Liver (tissue), 3 donors: Measurements from ENCODE around the gene SAMD1.

Experiments used
- HNF4A ChIP-seq, 2 donors: conservative IDR thresholded peaks; 2 replicates each; pipeline ENCODE4 v1.6.1; 2016; ENCODE audit warnings: antibody characterized with exemption in 2 of 2, mild to moderate bottlenecking in 2 of 2
- JUND ChIP-seq, 2 donors: IDR thresholded peaks; 2 replicates each; pipeline ENCODE4 v1.6.1; 2016; ENCODE audit warnings: antibody characterized with exemption in 2 of 2
- REST ChIP-seq: IDR thresholded peaks from 2 replicates; pipeline ENCODE4 v1.6.1; 2016; ENCODE audit warnings: antibody characterized with exemption, mild to moderate bottlenecking
- RXRA ChIP-seq, 2 donors: IDR thresholded peaks; 2 replicates each; pipeline ENCODE4 v1.6.1; 2017 to 2018; ENCODE audit warnings: antibody characterized with exemption in 2 of 2, mild to moderate bottlenecking in 1 of 2
- SP1 ChIP-seq: IDR thresholded peaks from 2 replicates; pipeline ENCODE4 v1.6.1; 2018; ENCODE audit warnings: antibody characterized with exemption, mild to moderate bottlenecking
- TAF1 ChIP-seq: conservative IDR thresholded peaks from 2 replicates; pipeline ENCODE4 v1.6.1; 2016; ENCODE audit warnings: antibody characterized with exemption, mild to moderate bottlenecking
- YY1 ChIP-seq: IDR thresholded peaks from 2 replicates; pipeline ENCODE4 v1.6.1; 2016; ENCODE audit warnings: antibody characterized with exemption, mild to moderate bottlenecking
- ZBTB33 ChIP-seq: IDR thresholded peaks from 2 replicates; pipeline ENCODE4 v1.6.1; 2016; ENCODE audit warnings: antibody characterized with exemption
- TF ChIP-seq, protein P1 (sequence below): fragments of 150-350 bp; IDR thresholded peaks from 2 replicates; pipeline ENCODE4 v1.5.1; 2017; ENCODE audit warnings: improper control_type of control experiment, low read depth, low read length; ENCODE audit not compliant: missing input control
- TF ChIP-seq, protein P2 (sequence below): IDR thresholded peaks from 2 replicates; pipeline ENCODE4 v1.6.1; 2016; ENCODE audit warnings: antibody characterized with exemption
- donor health status: healthy.
- donor health status: healthy.

GRCh38 chr19:14082675-14082960 lies 7.9 kb downstream of the SAMD1 start:
- TF ChIP-seq JUND (IDR thresholded peaks at IDR 0.05) (no peak), YY1 (no peak), SP1 (no peak), ZBTB33 (no peak), HNF4A (conservative IDR thresholded peaks at IDR 0.05) (no peak), REST (no peak), RXRA (IDR thresholded peaks at IDR 0.05) (no peak), TAF1 (no peak)
- TF ChIP-seq, protein P1, sequence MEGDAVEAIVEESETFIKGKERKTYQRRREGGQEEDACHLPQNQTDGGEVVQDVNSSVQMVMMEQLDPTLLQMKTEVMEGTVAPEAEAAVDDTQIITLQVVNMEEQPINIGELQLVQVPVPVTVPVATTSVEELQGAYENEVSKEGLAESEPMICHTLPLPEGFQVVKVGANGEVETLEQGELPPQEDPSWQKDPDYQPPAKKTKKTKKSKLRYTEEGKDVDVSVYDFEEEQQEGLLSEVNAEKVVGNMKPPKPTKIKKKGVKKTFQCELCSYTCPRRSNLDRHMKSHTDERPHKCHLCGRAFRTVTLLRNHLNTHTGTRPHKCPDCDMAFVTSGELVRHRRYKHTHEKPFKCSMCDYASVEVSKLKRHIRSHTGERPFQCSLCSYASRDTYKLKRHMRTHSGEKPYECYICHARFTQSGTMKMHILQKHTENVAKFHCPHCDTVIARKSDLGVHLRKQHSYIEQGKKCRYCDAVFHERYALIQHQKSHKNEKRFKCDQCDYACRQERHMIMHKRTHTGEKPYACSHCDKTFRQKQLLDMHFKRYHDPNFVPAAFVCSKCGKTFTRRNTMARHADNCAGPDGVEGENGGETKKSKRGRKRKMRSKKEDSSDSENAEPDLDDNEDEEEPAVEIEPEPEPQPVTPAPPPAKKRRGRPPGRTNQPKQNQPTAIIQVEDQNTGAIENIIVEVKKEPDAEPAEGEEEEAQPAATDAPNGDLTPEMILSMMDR: no peak
- TF ChIP-seq, protein P2, sequence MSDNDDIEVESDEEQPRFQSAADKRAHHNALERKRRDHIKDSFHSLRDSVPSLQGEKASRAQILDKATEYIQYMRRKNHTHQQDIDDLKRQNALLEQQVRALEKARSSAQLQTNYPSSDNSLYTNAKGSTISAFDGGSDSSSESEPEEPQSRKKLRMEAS: no peak
